Muscle of leg (tissue), 11 donors: ENCODE data around the gene LAMC3. TPM values are rescaled to one million over a fixed set of nuclear protein-coding genes. Genes with fewer than 3 reads are reported as not detected.
A peak's percentile ranks its signal among the peaks of the same experiment; 100 is the strongest.

Experiments used
- DNase-seq: peaks from one replicate; pipeline ENCODE4 v3.0.0; 2013
- H3K27ac ChIP-seq: one replicate; pipeline ENCODE4 v1.5.1; 2013; ENCODE audit warnings: mild to moderate bottlenecking, low read length, control low read depth
- H3K27me3 ChIP-seq: one replicate; pipeline ENCODE4 v1.6.1; 2013; ENCODE audit warnings: low read length; ENCODE audit not compliant: control insufficient read depth, insufficient read depth
- H3K36me3 ChIP-seq: one replicate; pipeline ENCODE4 v1.6.1; 2013; ENCODE audit warnings: low read length; ENCODE audit not compliant: control insufficient read depth, insufficient read depth
- H3K4me1 ChIP-seq: one replicate; pipeline ENCODE4 v1.6.1; 2013; ENCODE audit warnings: low read length; ENCODE audit not compliant: control insufficient read depth, insufficient read depth
- H3K4me3 ChIP-seq: one replicate; pipeline ENCODE4 v1.5.1; 2013; ENCODE audit warnings: low read length, control low read depth
- H3K9me3 ChIP-seq: replicated peaks from 2 replicates; pipeline ENCODE4 v1.6.1; 2013; ENCODE audit warnings: low read depth, low read length; ENCODE audit not compliant: control insufficient read depth
- WGBS: methylation state at CpG from one replicate; pipeline ENCODE4 v1.1.5; 2013; ENCODE audit warnings: missing lambda C conversion rate; ENCODE audit not compliant: insufficient coverage; 5-methylcytosine and 5-hydroxymethylcytosine counted together
- polyA plus RNA-seq, 8 donors: library from polyadenylated mRNA; unstranded; fragments of 120-200 nt; gene quantifications; one replicate each; pipeline versions ENCODE4 v1.2.1 to v1.2.3, GENCODE V29; 2013; ENCODE audit warnings: inconsistent platforms in 1 of 8, low replicate concordance in 1 of 8; ENCODE audit not compliant: insufficient read length in 8 of 8, insufficient read depth in 1 of 8
- total RNA-seq: library from RNA; stranded (reverse); fragments of 120-200 nt; gene quantifications from one replicate; pipeline ENCODE4 v1.2.4, GENCODE V29; 2013

LAMC3 gene
- total and polyA plus RNA-seq, 9 donors = 1.0 to 4.0 (median 1.9) TPM

DNA sequence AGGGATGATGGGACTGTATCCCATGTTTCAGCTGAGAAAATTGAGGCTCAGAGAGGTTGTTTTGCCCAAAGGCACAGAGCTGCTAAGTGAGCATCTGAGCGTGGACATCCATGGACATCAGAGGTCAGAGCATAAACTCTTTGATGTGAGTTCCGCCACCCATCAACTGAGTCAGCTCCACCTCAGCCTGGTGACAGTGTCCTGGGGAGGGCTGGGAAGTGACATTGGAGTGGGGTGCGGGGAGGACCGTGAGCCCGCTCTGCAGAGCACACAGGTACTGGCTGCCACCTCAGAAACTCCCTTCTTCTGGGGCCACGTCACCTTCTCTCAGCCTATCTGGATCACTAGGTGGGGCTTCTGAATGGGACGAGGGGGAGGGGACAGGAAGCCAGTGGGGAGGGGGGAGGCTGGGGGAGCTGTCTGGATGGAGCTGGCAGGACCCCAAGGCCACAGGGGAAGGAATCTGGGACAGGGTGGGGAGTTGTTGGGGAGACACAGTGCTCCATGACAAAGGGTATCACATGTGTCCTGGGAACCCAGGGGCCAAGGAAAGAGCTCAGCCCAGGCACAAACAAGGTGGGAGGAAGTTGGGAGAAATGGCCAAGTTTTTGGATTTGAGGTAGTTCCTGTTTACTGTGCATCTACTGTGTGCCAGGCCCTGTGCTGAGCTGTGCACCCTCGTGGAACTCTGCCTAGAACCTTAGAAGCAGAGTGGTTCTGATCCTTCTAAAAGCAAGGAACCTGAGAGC is 2.5 kb downstream of the LAMC3 start:
- Histone ChIP-seq H3K27me3 (peaks cover 46% of the 10 kb centered on the region), H3K4me1 (peaks cover 22% of the 10 kb centered on the region), H3K27ac (no peak overlapping the region), H3K36me3 (no peaks in the 10 kb centered on the region), H3K4me3 (no peak overlapping the region), H3K9me3 (no peaks in the 10 kb centered on the region)
- DNase-seq = no peak
- 74% methylated on average over 4 of the region's 8 CpGs for whole genome bisulfite sequencing

DNA sequence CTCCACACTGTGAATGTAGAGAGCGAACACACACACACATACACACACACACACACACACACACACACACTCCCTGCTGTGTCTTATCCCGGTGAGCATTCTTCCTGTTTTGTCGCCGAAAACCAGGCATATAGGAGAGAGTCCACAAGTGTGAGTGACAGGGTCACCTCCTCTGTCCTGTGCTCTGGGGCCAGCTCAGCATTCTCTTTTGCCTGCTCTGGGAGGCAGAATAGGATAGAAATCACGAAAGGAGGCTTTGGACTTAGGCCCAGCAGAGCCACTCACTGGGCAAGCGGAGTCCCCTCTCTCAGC is 3.0 kb downstream of the LAMC3 start:
- Histone ChIP-seq H3K9me3 (no peaks in the 10 kb centered on the region), H3K27me3 (peaks cover 48% of the 10 kb centered on the region), H3K36me3 (no peaks in the 10 kb centered on the region), H3K27ac (no peak overlapping the region), H3K4me1 (peaks cover 22% of the 10 kb centered on the region), H3K4me3 (no peak overlapping the region)
- no peak for DNase-seq
- WGBS = 90% methylated on average over 2 of the region's 6 CpGs

DNA sequence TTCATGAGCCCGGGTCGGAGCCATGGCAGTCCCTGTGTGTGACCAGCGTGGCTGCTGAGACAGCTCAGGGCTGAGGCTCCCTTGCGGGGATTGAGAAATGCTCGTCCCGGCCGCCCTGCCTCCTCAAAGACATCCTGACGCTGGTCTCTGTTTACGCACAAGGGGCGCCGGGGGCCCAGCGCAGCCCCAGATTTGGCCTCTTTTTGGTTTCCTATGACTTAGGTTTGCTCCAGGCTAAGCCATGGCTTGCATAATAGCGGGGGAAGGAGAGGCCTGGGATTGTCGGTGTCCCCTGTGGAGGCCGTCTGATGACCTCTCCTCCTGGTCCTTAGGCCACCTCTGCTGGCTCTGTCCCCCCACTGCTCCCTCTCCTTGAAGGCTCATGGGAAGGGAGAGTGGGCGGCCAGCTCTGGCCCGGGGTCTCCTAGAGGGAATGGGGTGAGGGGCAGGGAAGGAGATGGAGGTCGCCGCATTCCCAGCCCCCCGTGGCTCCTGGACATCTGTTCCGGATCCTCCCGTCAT is 3.5 kb downstream of the LAMC3 start:
- Histone ChIP-seq H3K4me3 (no peak overlapping the region), H3K9me3 (no peaks in the 10 kb centered on the region), H3K4me1 (peaks cover 22% of the 10 kb centered on the region), H3K36me3 (no peaks in the 10 kb centered on the region), H3K27ac (no peak overlapping the region), H3K27me3 (peaks cover 47% of the 10 kb centered on the region)
- 30% methylated on average over 16 of the region's 22 CpGs for WGBS
- no peak for DNase-seq

DNA sequence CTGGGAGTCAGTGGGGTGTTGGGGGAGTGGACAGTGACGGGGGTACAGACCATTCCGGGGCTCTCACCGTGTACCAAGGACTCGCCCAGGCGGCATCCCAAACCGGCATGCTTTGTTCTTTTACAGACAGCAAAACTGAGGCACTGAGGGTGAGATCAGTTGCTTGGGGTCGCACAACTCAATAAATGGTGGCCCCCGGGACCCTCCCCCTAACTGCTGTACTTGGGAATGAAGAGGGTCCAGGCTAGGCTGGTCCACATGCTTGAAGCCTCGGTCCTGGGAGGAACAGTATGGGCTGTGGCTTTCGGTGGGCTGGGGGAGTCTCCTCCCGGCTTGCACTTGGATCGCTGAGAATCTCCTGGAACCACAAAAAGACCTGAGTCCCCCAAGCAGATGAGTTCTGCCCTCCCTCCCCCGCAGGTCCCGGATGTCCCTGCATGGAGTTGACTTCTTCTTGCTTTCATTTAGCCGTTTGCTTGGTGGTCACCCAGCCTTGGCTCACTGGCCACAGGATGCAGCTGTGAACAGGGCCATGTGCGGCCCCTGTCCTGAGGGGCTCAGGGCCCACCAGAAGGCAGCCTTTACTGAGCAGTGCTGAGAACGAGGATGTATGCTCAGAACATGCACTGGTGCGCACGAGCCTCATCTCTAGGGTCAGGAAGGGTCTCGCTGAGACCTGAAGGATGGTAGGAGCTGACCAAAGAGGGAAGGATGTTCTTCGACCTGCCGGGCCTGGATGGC is 4.2 kb downstream of the LAMC3 start:
- DNase-seq = no peak
- Histone ChIP-seq H3K27ac (no peak overlapping the region), H3K36me3 (no peaks in the 10 kb centered on the region), H3K4me1 (peaks cover 22% of the 10 kb centered on the region), H3K9me3 (no peaks in the 10 kb centered on the region), H3K27me3 (peaks cover 44% of the 10 kb centered on the region), H3K4me3 (no peak overlapping the region)
- 81% methylated on average over 19 of the region's 22 CpGs for WGBS

DNA sequence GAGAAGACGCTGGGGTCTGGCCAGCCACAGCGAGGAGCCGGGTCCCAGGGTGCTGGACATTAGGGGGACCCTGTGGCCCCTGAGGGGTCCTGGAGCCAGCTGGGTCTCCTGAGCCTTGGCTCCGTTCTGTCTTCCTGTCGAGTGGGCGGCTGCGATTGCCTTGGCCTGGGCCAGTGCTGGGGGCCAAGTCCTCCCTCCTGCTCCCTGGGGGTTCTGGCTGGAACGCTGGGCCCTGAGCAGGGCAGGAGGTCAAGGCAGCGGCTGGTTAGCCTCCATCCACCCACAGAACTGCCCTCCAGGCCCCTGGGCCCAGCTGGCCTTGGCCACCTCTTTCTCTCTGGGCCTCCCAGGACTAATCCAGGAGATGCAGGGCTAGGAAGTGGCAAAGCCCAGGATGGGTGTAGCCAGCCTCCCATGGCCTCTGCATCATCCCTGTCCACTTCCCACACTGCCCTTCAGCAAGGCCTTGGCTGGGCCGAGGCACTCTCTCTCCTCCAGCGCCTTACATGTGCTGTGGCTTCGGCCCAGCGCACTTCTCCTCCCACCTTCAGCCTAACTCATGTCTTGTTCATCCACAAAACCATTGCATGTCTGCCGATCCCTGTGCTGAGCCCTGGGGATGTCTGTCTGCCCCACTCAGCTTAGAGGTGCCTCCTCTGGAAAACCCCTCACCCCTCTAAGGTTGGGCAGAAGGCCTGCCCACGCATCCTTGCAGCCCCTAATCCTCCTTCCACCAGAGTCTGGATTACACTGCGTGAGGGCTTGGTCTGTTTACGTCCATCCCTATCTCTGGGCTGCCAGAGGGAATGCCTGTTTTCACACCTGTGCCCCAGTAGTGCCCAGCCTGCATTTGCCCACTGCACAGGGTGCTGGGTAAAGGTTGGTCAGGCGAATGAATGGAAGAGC is 5.0 kb downstream of the LAMC3 start:
- DNase-seq = no peak
- Histone ChIP-seq H3K4me1 (peaks cover 18% of the 10 kb centered on the region), H3K4me3 (no peak overlapping the region), H3K27ac (no peak overlapping the region), H3K36me3 (no peaks in the 10 kb centered on the region), H3K9me3 (no peaks in the 10 kb centered on the region), H3K27me3 (peaks cover 37% of the 10 kb centered on the region)
- 61% methylated on average over 17 of the region's 18 CpGs for WGBS

DNA sequence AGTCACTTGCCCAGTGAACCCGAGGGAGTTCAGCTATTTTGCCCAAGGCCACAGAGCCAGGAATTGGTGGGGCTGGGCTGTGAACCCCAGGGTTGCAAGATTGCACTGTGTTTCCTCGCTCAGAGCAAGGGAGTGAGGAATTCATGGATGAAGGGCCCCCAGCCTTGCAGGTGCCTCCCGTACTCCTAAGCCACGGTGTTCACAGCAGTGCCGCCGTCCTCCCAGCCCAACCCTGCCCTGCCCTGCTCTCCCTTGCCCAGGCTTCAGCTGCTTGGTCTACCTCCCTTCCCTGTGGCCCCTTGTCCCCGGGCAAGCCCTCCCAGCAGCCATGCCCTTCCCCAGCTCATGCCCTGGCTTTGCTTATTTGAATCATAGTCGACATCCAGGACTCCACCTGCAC is 6.1 kb downstream of the LAMC3 start:
- no peak overlapping the region for H3K4me3 ChIP-seq
- peaks cover 2% of the 10 kb centered on the region for H3K9me3 ChIP-seq
- H3K36me3 ChIP-seq = no peaks in the 10 kb centered on the region
- no peak overlapping the region for H3K27ac ChIP-seq
- H3K27me3 ChIP-seq = peaks cover 27% of the 10 kb centered on the region
- H3K4me1 ChIP-seq = peaks cover 26% of the 10 kb centered on the region
- DNase-seq = no peak
- 83% methylated on average over 8 of the region's 8 CpGs for WGBS

DNA sequence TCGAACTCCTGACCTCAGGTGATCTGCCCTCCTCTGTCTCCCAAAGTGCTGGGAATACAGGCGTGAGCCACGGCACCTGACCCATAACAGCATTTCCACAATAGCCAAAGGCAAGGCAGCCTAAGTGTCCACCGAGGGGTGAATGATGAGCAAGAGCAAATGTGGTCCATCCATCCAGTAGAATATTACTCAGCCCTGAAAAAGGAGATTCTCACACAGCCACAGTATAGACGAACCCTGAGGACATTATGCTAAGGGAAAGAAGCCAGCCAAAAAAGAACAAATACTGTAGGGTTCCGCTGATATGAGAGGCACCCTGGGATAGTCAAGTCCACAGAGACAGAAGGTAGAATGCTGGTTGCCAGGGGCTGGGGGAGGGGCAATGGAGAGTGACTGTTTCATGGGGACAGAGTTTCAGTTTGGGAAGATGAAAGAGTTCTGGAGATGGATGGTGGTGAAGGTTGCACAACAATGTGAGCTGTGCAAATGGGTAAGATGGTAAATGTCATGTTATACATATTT is 7.0 kb downstream of the LAMC3 start:
- Histone ChIP-seq H3K9me3 (peaks cover 5% of the 10 kb centered on the region), H3K27me3 (peaks cover 19% of the 10 kb centered on the region), H3K27ac (no peak overlapping the region), H3K36me3 (no peaks in the 10 kb centered on the region), H3K4me3 (no peak overlapping the region), H3K4me1 (peaks cover 29% of the 10 kb centered on the region)
- no peak for DNase-seq
- WGBS = 95% methylated on average over 4 of the region's 6 CpGs

DNA sequence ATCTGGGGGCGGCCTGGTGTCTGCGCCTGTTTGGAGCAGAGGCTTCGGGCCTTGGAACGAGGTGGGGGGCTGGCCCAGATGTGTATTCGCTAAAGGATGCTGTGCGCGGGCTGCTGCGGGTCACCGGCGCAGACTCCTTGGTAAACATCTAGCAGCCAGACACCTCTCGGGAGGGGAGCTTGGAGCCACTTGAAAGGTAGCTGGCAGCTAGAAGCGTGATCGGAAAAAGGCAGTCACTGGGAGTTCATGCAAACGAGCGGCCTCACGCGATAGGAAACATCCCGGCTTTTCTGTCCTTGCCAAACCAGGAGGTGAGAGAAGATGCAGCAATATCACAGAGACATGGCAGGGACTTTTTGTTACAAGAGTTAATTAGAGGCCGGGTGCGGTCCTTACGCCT is 8.1 kb downstream of the LAMC3 start:
- Histone ChIP-seq H3K9me3 (peaks cover 5% of the 10 kb centered on the region), H3K4me3 (no peak overlapping the region), H3K36me3 (no peaks in the 10 kb centered on the region), H3K27ac (no peak overlapping the region), H3K4me1 (peaks cover 26% of the 10 kb centered on the region), H3K27me3 (peaks cover 16% of the 10 kb centered on the region)
- 42% methylated on average over 21 of the region's 21 CpGs for WGBS
- peak; percentile 58 for DNase-seq

DNA sequence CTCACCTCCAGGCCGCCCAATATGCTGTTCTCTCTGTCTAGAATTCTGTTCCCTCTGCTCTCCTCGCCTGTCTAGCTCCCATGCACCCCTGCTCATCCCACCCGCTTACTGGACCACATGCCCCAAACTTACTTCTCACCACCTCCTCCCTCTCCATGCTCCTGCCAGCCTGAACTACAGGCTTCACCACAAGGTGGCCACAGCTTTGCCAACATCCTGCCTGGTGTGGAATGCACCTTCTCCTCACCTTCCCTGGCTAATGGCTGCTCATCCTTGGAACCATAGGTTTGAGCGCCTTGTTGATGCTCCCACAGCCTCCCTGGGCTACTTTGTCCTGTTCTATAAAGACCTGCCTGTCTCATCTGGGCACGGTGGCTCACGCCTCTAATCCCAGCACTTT is 9.6 kb downstream of the LAMC3 start:
- H3K27me3 ChIP-seq = peaks cover 9% of the 10 kb centered on the region
- no peak for DNase-seq
- 93% methylated on average over 6 of the region's 6 CpGs for WGBS

More for the DNA sequence above, 9.6 kb downstream of the LAMC3 start:
- no peak overlapping the region for H3K4me3 ChIP-seq
- H3K36me3 ChIP-seq = no peaks in the 10 kb centered on the region
- peaks cover 15% of the 10 kb centered on the region for H3K4me1 ChIP-seq
- peaks cover 5% of the 10 kb centered on the region for H3K9me3 ChIP-seq
- no peak overlapping the region for H3K27ac ChIP-seq
